SK-N-SH treated with all-trans-retinoic acid at 6 μM for 48 hours (cell line): ENCODE measurements around the gene TCF12.

Experiments used
- ATAC-seq: fragments of 200-7000 bp; cut with Tn5 transposase; 3 replicates; pipeline ENCODE4 v1.9.1; 2020; ENCODE audit warnings: mild to moderate bottlenecking, moderate library complexity
- ARNTL ChIP-seq: fragments of 450-650 bp; formaldehyde crosslinking; IDR thresholded peaks from 2 replicates; pipeline ENCODE4 v1.5.0; 2020; ENCODE audit warnings: low read depth, mild to moderate bottlenecking, moderate library complexity, borderline replicate concordance
- BACH2 ChIP-seq: fragments of 250-450 bp; sonication (Bioruptor Pico); IDR thresholded peaks from 2 replicates; pipeline ENCODE4 v1.9.0; 2021; ENCODE audit warnings: mild to moderate bottlenecking, borderline replicate concordance
- CSDC2 ChIP-seq: fragments of 250-450 bp; sonication (Bioruptor Pico); IDR thresholded peaks from 2 replicates; pipeline ENCODE4 v1.5.0; 2020; ENCODE audit warnings: mild to moderate bottlenecking, moderate library complexity
- ESRRG ChIP-seq: fragments of 250-450 bp; sonication (Bioruptor Pico); IDR thresholded peaks from 2 replicates; pipeline ENCODE4 v1.6.1; 2021; ENCODE audit warnings: mild to moderate bottlenecking
- GLIS3 ChIP-seq: fragments of 250-450 bp; sonication (Bioruptor Pico); IDR thresholded peaks from 2 replicates; pipeline ENCODE4 v1.5.0; 2020; ENCODE audit warnings: mild to moderate bottlenecking, moderate library complexity
- ISL1 ChIP-seq: fragments of 250-450 bp; sonication (Bioruptor Pico); IDR thresholded peaks from 2 replicates; pipeline ENCODE4 v2.1.2; 2022; ENCODE audit warnings: mild to moderate bottlenecking, moderate library complexity
- OSR1 ChIP-seq: fragments of 250-450 bp; sonication (Bioruptor Pico); IDR thresholded peaks from 2 replicates; pipeline ENCODE4 v1.8.0; 2022; ENCODE audit warnings: moderate library complexity, mild to moderate bottlenecking, inconsistent platforms
- PPARA ChIP-seq: fragments of 250-450 bp; sonication (Bioruptor Pico); IDR thresholded peaks from 2 replicates; pipeline ENCODE4 v1.5.0; 2020; ENCODE audit warnings: mild to moderate bottlenecking, borderline replicate concordance
- RARB ChIP-seq: fragments of 250-450 bp; sonication (Bioruptor Pico); IDR thresholded peaks from 2 replicates; pipeline ENCODE4 v1.8.0; 2021; ENCODE audit warnings: mild to moderate bottlenecking, moderate library complexity
- SNAI2 ChIP-seq: fragments of 250-450 bp; sonication (Bioruptor Pico); IDR thresholded peaks from 2 replicates; pipeline ENCODE4 v1.5.0; 2020; ENCODE audit warnings: mild to moderate bottlenecking, moderate library complexity
- TOX ChIP-seq: fragments of 250-450 bp; sonication (Bioruptor Pico); IDR thresholded peaks from 2 replicates; pipeline ENCODE4 v1.8.0; 2021; ENCODE audit warnings: mild to moderate bottlenecking, moderate library complexity, borderline replicate concordance
- TSHZ2 ChIP-seq: fragments of 250-450 bp; sonication (Bioruptor Pico); IDR thresholded peaks from 2 replicates; pipeline ENCODE4 v1.5.0; 2020; ENCODE audit warnings: mild to moderate bottlenecking, moderate library complexity
- ZC3H10 ChIP-seq: fragments of 250-450 bp; sonication (Bioruptor Pico); IDR thresholded peaks from 2 replicates; pipeline ENCODE4 v1.5.1; 2021; ENCODE audit warnings: mild to moderate bottlenecking, moderate library complexity
- ZFP3 ChIP-seq: fragments of 250-450 bp; sonication (Bioruptor Pico); IDR thresholded peaks from 2 replicates; pipeline ENCODE4 v1.5.0; 2020; ENCODE audit warnings: mild to moderate bottlenecking, moderate library complexity
- ZNF565 ChIP-seq: fragments of 450-650 bp; formaldehyde crosslinking; conservative IDR thresholded peaks from 2 replicates; pipeline ENCODE4 v1.5.0; 2020; ENCODE audit warnings: low read depth, mild to moderate bottlenecking, moderate library complexity
- ZNF70 ChIP-seq: fragments of 450-650 bp; formaldehyde crosslinking; IDR thresholded peaks from 2 replicates; pipeline ENCODE4 v1.5.0; 2020; ENCODE audit warnings: mild to moderate bottlenecking, moderate library complexity
- ZNF8 ChIP-seq: fragments of 450-650 bp; formaldehyde crosslinking; IDR thresholded peaks from 2 replicates; pipeline ENCODE4 v1.5.0; 2020; ENCODE audit warnings: mild to moderate bottlenecking, moderate library complexity
- TF ChIP-seq, protein P1 (sequence below): fragments of 250-450 bp; sonication (Bioruptor Pico); IDR thresholded peaks from 2 replicates; pipeline ENCODE4 v1.5.1; 2021; ENCODE audit warnings: mild to moderate bottlenecking, moderate library complexity
- TF ChIP-seq, protein P2 (sequence below): fragments of 250-450 bp; sonication (Bioruptor Pico); IDR thresholded peaks from 2 replicates; pipeline ENCODE4 v1.8.0; 2020; ENCODE audit warnings: mild to moderate bottlenecking, moderate library complexity, borderline replicate concordance
- TF ChIP-seq, protein P3 (sequence below): fragments of 250-450 bp; sonication (Bioruptor Pico); IDR thresholded peaks from 2 replicates; pipeline ENCODE4 v1.8.0; 2021; ENCODE audit warnings: low read depth, mild to moderate bottlenecking, moderate library complexity, borderline replicate concordance

The TCF12 gene

DNA sequence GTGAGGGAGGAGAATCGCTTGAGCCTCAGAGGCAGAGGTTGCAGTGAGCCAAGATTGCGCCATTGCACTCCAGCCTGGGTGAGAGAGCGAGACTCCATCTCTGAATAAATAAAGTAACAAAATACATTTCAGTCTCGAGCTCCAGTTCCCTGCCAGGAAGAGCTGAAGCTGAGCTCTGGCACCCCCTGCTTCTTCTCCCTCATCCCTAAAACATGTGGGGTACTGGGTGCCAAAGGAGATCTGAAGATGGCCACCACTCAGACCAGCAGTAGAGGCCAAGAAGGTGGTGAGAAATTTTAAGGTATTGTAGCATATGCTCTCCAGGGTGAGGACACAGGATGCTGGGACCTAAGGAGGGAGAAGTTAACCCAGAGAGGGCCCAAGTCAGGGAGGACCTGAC is 382.9 kb downstream of the TCF12 start:
- no peak for TF ChIP-seq PPARA (CRISPR knock-in tag)
- TF ChIP-seq ESRRG, result no peak
- TF ChIP-seq, protein P1, sequence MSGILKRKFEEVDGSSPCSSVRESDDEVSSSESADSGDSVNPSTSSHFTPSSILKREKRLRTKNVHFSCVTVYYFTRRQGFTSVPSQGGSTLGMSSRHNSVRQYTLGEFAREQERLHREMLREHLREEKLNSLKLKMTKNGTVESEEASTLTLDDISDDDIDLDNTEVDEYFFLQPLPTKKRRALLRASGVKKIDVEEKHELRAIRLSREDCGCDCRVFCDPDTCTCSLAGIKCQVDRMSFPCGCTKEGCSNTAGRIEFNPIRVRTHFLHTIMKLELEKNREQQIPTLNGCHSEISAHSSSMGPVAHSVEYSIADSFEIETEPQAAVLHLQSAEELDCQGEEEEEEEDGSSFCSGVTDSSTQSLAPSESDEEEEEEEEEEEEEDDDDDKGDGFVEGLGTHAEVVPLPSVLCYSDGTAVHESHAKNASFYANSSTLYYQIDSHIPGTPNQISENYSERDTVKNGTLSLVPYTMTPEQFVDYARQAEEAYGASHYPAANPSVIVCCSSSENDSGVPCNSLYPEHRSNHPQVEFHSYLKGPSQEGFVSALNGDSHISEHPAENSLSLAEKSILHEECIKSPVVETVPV (CRISPR knock-in tag), result no peak
- TF ChIP-seq GLIS3 (CRISPR knock-in tag), result no peak
- no peak for TF ChIP-seq SNAI2 (CRISPR knock-in tag)
- TF ChIP-seq RARB, result no peak
- ATAC-seq, result no peak

- ATAC-seq, result no peak
- TF ChIP-seq ESRRG (no peak), ZNF70 (CRISPR knock-in tag) (no peak), TOX (CRISPR knock-in tag) (no peak), OSR1 (CRISPR knock-in tag) (no peak), ZNF8 (CRISPR knock-in tag) (no peak), ZNF565 (CRISPR knock-in tag) (no peak), SNAI2 (CRISPR knock-in tag) (no peak), ARNTL (CRISPR knock-in tag) (no peak), ZFP3 (CRISPR knock-in tag) (no peak), ZC3H10 (CRISPR knock-in tag) (no peak), BACH2 (CRISPR knock-in tag) (no peak), TSHZ2 (CRISPR knock-in tag) (no peak), GLIS3 (CRISPR knock-in tag) (no peak), CSDC2 (CRISPR knock-in tag) (no peak), PPARA (CRISPR knock-in tag) (no peak), ISL1 (no peak)
- TF ChIP-seq, protein P1 (CRISPR knock-in tag), result no peak
- TF ChIP-seq, protein P2, sequence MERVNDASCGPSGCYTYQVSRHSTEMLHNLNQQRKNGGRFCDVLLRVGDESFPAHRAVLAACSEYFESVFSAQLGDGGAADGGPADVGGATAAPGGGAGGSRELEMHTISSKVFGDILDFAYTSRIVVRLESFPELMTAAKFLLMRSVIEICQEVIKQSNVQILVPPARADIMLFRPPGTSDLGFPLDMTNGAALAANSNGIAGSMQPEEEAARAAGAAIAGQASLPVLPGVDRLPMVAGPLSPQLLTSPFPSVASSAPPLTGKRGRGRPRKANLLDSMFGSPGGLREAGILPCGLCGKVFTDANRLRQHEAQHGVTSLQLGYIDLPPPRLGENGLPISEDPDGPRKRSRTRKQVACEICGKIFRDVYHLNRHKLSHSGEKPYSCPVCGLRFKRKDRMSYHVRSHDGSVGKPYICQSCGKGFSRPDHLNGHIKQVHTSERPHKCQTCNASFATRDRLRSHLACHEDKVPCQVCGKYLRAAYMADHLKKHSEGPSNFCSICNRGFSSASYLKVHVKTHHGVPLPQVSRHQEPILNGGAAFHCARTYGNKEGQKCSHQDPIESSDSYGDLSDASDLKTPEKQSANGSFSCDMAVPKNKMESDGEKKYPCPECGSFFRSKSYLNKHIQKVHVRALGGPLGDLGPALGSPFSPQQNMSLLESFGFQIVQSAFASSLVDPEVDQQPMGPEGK (CRISPR knock-in tag), result no peak
- TF ChIP-seq, protein P3, sequence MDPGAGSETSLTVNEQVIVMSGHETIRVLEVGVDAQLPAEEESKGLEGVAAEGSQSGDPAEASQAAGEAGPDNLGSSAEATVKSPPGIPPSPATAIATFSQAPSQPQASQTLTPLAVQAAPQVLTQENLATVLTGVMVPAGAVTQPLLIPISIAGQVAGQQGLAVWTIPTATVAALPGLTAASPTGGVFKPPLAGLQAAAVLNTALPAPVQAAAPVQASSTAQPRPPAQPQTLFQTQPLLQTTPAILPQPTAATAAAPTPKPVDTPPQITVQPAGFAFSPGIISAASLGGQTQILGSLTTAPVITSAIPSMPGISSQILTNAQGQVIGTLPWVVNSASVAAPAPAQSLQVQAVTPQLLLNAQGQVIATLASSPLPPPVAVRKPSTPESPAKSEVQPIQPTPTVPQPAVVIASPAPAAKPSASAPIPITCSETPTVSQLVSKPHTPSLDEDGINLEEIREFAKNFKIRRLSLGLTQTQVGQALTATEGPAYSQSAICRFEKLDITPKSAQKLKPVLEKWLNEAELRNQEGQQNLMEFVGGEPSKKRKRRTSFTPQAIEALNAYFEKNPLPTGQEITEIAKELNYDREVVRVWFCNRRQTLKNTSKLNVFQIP (CRISPR knock-in tag), result no peak
These were observed 384.3 kb downstream of the TCF12 start for GRCh38 chr15:57302640-57303257.

DNA sequence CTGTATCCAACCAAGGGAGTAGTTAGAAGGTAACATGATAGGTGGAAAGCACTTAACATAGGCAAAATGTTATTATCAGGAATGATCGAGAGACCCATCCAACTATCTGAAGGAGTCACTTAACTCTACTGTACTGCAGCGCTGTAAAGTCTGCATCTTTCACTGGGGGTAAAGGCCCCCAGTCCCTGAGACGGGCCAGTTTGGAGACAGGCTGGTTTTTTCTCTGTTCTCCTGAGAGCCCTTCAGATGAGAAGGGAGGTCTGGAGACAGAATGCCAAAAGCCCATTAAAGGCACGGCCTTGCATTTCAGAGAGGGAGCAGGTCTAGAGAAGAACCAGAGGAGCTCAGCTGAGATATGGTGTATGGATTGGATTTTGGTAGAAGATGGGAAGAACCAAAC is 386.6 kb downstream of the TCF12 start:
- no peak for ATAC-seq
- TF ChIP-seq ARNTL (CRISPR knock-in tag) (no peak), CSDC2 (CRISPR knock-in tag) (no peak), TSHZ2 (CRISPR knock-in tag) (no peak)
- TF ChIP-seq, all 23 proteins: peak for 0
